ENCODE measurements around the gene AREG. TPM values are rescaled to one million over a fixed set of nuclear protein-coding genes. Genes with fewer than 3 reads are reported as not detected.

Gene AREG
- total and polyA plus RNA-seq, 9 of the 15 experiments (the other 6 are each of a cell fraction or from before 2014, with no cell fraction given): 1.4 to 7.7 (median 5.4) TPM

- no peak for TF ChIP-seq TBL1XR1 (IDR thresholded peaks at IDR 0.05; ENCODE audit: low read length in 2 of 2)
- TF ChIP-seq SP2 (IDR thresholded peaks at IDR 0.05; ENCODE audit: extremely low read depth, low read depth, low read length, poor library complexity, severe bottlenecking): no peak
- TF ChIP-seq NFXL1 (CRISPR knock-in tag; IDR thresholded peaks at IDR 0.05): no peak
- TF ChIP-seq MNT (conservative IDR thresholded peaks at IDR 0.05): no peak
These were observed 29.6 kb downstream of the AREG start (continued) for GRCh38 chr4:74474345-74475090.

GRCh38 chr4:74475091-74475800 lies 30.3 kb downstream of the AREG start:
- Histone ChIP-seq H3K4me2 (ENCODE audit: insufficient read depth, low read length) (no peak overlapping the region), H3K36me3 (ENCODE audit: control insufficient read depth, insufficient read depth, low read length) (no peaks in the 10 kb centered on the region), H3K9ac (ENCODE audit: insufficient read depth in 1 of 2, low read depth in 2 of 2, low read length in 2 of 2) (no peak overlapping the region), H4K20me1 (replicated peaks; ENCODE audit: control insufficient read depth, insufficient read depth, low read length) (no peaks in the 10 kb centered on the region), H3K9me3 (replicated peaks; ENCODE audit: control insufficient read depth, insufficient read depth, low read depth, low read length) (no peaks in the 10 kb centered on the region), H3K9me1 (ENCODE audit: control insufficient read depth, insufficient read depth, low read length) (no peaks in the 10 kb centered on the region), H2AFZ (ENCODE audit: low read depth, low read length) (no peak overlapping the region), H3K27me3 (ENCODE audit: control insufficient read depth in 2 of 2, insufficient read depth in 2 of 2, low read length in 2 of 2) (no peaks in the 10 kb centered on the region), H3K4me1 (replicated peaks in 1 of 2; ENCODE audit: control insufficient read depth in 2 of 2, insufficient read depth in 2 of 2, low read length in 2 of 2) (no peaks in the 10 kb centered on the region; a peak in 1 of 5 replicates), H3K4me3 (no peak overlapping the region), H3K79me2 (ENCODE audit: control insufficient read depth, insufficient read depth, low read length) (no peaks in the 10 kb centered on the region), H3K27ac (ENCODE audit: extremely low read depth, low read depth, low read length) (no peak overlapping the region)
- in situ Hi-C loops (cut with MboI): no loop called here
- ATAC-seq (no peak), DNase-seq (ENCODE audit: extremely low read depth in 1 of 4, low spot score in 3 of 4) (no peak), FAIRE-seq (peak; percentile 11)
- intact Hi-C loops (cut with micrococcal nuclease): no loop called here
- no TSS peak for BruUV-seq (replicated peaks)
- ChIA-PET POLR2A (interaction anchor here (0.7 kb wide), 1 partner anchor 199 kb away, joined by 3 read pairs; no protein-coding TSS in a partner anchor), CTCF (ENCODE audit: low intra/inter-chr PET ratio) (no interaction called here)
- 44% methylated on average over 2 of the region's 2 CpGs for WGBS (ENCODE audit: insufficient coverage, low coverage, missing lambda C conversion rate)
- TF ChIP-seq CBFB (CRISPR knock-in tag; IDR thresholded peaks at IDR 0.05) (no peak), ZNF408 (CRISPR knock-in tag; IDR thresholded peaks at IDR 0.05; ENCODE audit: low read depth) (no peak), TFAP4 (CRISPR knock-in tag; IDR thresholded peaks at IDR 0.05; ENCODE audit: borderline replicate concordance) (no peak), ZNF24 (IDR thresholded peaks at IDR 0.05) (no peak), ZNF217 (CRISPR knock-in tag; IDR thresholded peaks at IDR 0.05) (no peak), GTF2A2 (tag; IDR thresholded peaks at IDR 0.05) (no peak), DPF2 (IDR thresholded peaks at IDR 0.05) (no peak), SRSF3 (IDR thresholded peaks at IDR 0.05; ENCODE audit: insufficient read depth, low read length) (no peak)

Data from K562 (cell line).